ENCODE data around the gene KRT33A.
"Not testable (repeated sequence)": the region's sequence is repeated elsewhere in the genome, so short reads cannot be mapped to it uniquely, and the experiment has no call there.

KRT33A gene

GRCh38 chr17:41382394-41382793 lies 31.8 kb upstream of the KRT33A start:
- no peak for TF ChIP-seq CTCF (IDR thresholded peaks at IDR 0.05; ENCODE audit: insufficient read depth, low read depth, low read length, missing control alignments)
- no peak overlapping the region for H3K4me3 ChIP-seq (ENCODE audit: low read depth, low read length)
- DNase-seq (ENCODE audit: low read depth) = no peak

GRCh38 chr17:41381943-41382342 lies 31.3 kb upstream of the KRT33A start, which contains the start of gene KRT34:
Gene KRT34 (minus strand): TSS chr17:41382306. CDS start chr17:41382246, 60 bp downstream.
- H3K4me3 ChIP-seq (ENCODE audit: low read depth, low read length) = not testable (repeated sequence)

GRCh38 chr17:41380091-41380490 lies 29.5 kb upstream of the KRT33A start:
- not testable (repeated sequence) for H3K4me3 ChIP-seq (ENCODE audit: low read depth, low read length); DNase-seq (ENCODE audit: low read depth)

More at GRCh38 chr17:41381943-41382342, 31.3 kb upstream of the KRT33A start, which contains the start of gene KRT34:
- DNase-seq (ENCODE audit: low read depth) = not testable (repeated sequence)

GRCh38 chr17:41377546-41377945 lies 26.9 kb upstream of the KRT33A start:
- no peak for DNase-seq (ENCODE audit: low read depth)
- H3K4me3 ChIP-seq (ENCODE audit: low read depth, low read length) = no peak overlapping the region
- no peak for TF ChIP-seq CTCF (IDR thresholded peaks at IDR 0.05; ENCODE audit: insufficient read depth, low read depth, low read length, missing control alignments)

- TF ChIP-seq CTCF (IDR thresholded peaks at IDR 0.05; ENCODE audit: insufficient read depth, low read depth, low read length, missing control alignments) = no peak
- DNase-seq (ENCODE audit: low read depth) = no peak
Observed at GRCh38 chr17:41369713-41370112, 19.1 kb upstream of the KRT33A start, which contains the start of gene KRT33B. Gene KRT33B (minus strand): TSS chr17:41369813. CDS start chr17:41369750, 63 bp downstream.

GRCh38 chr17:41369023-41369422 lies 18.4 kb upstream of the KRT33A start:
- no peak overlapping the region for H3K4me3 ChIP-seq (ENCODE audit: low read depth, low read length)
- no peak for TF ChIP-seq CTCF (IDR thresholded peaks at IDR 0.05; ENCODE audit: insufficient read depth, low read depth, low read length, missing control alignments)
- no peak for DNase-seq (ENCODE audit: low read depth)

More at GRCh38 chr17:41369713-41370112, 19.1 kb upstream of the KRT33A start, which contains the start of gene KRT33B:
- no peak within 1 kb of the TSS for H3K4me3 ChIP-seq (ENCODE audit: low read depth, low read length)

- no peak for DNase-seq (ENCODE audit: low read depth)
- H3K4me3 ChIP-seq (ENCODE audit: low read depth, low read length) = no peak overlapping the region
- TF ChIP-seq CTCF (IDR thresholded peaks at IDR 0.05; ENCODE audit: insufficient read depth, low read depth, low read length, missing control alignments) = no peak
Observed at GRCh38 chr17:41367426-41368075, 16.9 kb upstream of the KRT33A start.

- no peak overlapping the region for H3K4me3 ChIP-seq (ENCODE audit: low read depth, low read length)
- DNase-seq (ENCODE audit: low read depth) = no peak
- no peak for TF ChIP-seq CTCF (IDR thresholded peaks at IDR 0.05; ENCODE audit: insufficient read depth, low read depth, low read length, missing control alignments)
Observed at GRCh38 chr17:41366070-41366469, 15.4 kb upstream of the KRT33A start.
